Retinal pigment epithelial cell (primary cell): ENCODE results near the gene MYH2.

Source experiments
- DNase-seq: peaks from one replicate; pipeline ENCODE4 v3.0.0-alpha.2; 2010; ENCODE audit warnings: low read depth
- H3K4me3 ChIP-seq: 2 replicates; pipeline ENCODE4 v1.5.1; 2011; ENCODE audit warnings: mild to moderate bottlenecking, low read length, control low read depth, moderate library complexity
- TF ChIP-seq, protein P1 (sequence below): conservative IDR thresholded peaks from 2 replicates; pipeline ENCODE4 v1.5.1; 2011; ENCODE audit warnings: low read depth, low read length, control low read depth, inconsistent platforms

The MYH2 gene

DNA sequence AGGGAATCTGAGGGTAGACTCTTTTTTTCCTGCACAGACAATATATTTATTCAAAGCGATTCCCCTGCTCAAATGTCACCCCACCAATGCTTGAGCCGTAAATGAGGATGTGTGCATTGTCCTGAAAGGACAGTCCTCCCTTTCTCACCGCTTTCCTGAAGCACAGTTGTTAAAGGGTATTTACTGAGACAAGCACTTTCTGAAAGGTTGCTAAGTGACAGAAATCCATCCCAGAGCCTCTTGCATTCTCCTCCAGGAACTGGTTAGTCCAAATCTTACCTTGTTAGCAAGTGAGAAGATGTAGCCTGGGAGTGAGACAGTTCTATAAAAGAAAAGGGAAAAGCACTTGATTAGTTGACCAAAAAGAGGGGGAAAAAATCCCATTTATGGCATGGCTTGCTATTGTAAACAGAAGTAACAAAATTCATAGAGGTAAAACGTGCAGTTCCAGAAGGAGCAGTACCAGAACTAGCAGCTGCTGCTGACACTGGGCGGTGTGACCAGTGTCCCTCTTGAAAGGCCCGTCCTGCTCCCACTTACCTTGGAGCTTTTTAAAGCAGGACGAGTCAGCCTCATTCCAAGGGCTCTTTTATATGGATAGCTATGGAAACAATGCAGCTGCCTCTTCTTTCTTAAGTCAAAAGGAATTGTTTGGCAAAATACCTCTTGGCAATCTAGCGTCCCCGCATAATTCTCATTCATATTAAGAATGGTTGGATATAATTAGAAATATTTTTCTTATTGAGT, at the start of gene MYH2:
Gene MYH2, minus strand, starts transcription at position 563 of the 747 bp plus-strand sequence. CDS start 1,738 bp downstream, outside the sequence.
- no peak within 1 kb of the TSS for H3K4me3 ChIP-seq
- TF ChIP-seq, protein P1, sequence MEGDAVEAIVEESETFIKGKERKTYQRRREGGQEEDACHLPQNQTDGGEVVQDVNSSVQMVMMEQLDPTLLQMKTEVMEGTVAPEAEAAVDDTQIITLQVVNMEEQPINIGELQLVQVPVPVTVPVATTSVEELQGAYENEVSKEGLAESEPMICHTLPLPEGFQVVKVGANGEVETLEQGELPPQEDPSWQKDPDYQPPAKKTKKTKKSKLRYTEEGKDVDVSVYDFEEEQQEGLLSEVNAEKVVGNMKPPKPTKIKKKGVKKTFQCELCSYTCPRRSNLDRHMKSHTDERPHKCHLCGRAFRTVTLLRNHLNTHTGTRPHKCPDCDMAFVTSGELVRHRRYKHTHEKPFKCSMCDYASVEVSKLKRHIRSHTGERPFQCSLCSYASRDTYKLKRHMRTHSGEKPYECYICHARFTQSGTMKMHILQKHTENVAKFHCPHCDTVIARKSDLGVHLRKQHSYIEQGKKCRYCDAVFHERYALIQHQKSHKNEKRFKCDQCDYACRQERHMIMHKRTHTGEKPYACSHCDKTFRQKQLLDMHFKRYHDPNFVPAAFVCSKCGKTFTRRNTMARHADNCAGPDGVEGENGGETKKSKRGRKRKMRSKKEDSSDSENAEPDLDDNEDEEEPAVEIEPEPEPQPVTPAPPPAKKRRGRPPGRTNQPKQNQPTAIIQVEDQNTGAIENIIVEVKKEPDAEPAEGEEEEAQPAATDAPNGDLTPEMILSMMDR = no peak
- DNase-seq = no peak

DNA sequence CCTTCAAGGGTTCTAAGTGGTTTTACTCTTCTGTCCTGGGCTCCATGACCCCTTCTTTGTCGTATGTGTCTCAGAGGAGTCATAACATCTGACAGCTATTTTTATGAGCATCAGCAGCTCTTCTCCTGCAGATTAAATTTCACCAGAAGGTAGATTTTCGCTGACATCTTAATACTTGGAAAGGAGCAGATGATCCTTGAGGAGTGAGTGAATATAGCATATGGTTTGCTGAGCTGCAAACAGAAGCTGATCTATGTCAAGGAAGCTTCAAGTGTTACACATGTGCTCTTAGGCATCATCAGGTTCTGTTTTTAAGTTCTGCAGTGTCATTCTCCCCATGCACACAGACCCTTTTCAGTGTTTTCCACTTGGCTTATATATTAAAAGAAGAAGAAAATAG, 49.2 kb upstream of the MYH2 start:
- TF ChIP-seq, protein P1 = no peak
- no peak for DNase-seq

DNA sequence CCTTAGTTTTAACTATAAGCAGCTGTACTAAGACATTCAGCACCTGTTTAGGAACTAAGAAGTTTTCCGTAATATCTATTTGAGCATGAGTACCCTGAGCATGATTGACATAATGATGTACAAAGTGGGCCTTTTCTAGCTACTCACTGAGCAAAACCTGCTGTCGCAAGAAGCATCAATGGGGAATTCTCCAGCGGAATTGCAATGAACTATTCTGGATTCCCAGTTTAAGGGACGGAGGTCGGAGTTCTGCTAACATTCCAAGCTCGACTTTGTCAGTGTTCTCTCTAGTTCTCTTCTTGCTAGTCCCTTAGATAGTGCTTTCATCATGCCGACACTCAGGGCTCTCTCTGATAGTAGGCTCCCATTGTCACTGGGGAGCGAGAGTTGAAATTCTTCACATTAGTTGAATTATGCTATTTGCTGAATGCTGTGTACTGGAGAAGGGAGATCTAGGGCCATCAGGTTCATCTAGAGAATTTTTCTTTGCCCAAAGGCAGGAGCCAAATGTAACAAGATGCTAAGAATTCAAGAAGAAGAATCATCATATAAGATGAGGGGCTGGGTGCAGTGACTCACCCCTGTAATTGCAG, 40.2 kb upstream of the MYH2 start:
- TF ChIP-seq, protein P1 = no peak
- no peak overlapping the region for H3K4me3 ChIP-seq
- DNase-seq = no peak

More for the DNA sequence above, 49.2 kb upstream of the MYH2 start:
- H3K4me3 ChIP-seq = no peak overlapping the region

DNA sequence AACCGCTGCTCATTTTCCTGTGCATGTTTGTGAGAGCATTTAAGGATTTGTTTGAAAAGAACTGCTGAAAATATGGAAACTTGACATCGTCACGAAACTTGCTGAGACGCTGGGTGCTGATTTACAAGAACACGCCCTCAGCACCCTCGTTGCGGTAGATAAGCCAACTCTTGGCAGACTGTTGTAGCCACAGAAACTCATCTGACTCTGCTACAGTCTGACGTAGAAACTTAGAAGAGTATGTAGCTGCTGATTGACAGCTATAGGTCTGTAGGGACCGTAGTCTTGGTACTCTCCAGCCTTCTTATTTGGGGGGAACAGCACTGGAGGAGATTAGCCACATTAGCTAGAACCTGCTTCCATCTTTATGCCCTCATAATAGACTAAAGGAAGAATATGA, 36.1 kb upstream of the MYH2 start:
- H3K4me3 ChIP-seq = no peak overlapping the region
- no peak for DNase-seq
- TF ChIP-seq, protein P1 = no peak

DNA sequence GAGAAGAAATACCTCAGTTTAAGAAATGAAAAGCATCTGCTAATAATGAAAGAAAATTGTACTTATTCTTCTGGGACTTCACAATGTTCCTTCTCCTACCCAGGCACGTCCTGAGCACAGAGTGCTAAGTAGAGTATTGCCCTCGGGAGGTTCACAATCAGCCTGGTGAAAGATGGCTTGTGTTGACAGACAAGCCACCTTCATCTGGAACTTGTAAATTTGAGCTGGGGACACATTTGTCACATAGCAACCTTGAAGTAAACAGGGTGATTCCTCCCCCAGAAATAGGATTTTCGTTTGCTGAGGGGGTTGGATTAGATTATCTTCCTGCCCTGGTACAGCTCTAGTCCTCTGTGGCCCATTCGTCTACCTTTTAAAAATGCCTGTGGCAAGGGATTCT, 34.4 kb upstream of the MYH2 start:
- TF ChIP-seq, protein P1 = no peak
- no peak overlapping the region for H3K4me3 ChIP-seq
- no peak for DNase-seq

DNA sequence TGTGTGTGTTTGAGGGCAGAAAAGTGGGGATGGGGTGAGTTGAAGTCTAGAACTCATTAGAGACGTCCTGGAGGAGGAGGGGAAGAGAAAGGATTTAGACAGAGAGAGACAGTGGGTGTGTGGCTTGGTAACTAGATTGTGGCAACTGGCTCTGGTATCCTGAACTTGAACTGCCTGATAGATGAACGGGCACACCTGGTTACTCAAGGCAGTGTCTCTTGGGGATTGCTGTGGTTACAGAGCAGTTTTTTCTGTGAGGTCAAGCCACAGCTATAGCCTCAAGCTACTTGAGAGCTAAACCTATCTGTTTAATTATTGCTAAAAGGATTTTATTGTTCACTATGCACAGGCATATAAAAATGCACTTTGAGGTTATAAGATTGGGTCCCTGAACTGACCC, 29.8 kb upstream of the MYH2 start:
- TF ChIP-seq, protein P1 = no peak
- no peak overlapping the region for H3K4me3 ChIP-seq
- no peak for DNase-seq

DNA sequence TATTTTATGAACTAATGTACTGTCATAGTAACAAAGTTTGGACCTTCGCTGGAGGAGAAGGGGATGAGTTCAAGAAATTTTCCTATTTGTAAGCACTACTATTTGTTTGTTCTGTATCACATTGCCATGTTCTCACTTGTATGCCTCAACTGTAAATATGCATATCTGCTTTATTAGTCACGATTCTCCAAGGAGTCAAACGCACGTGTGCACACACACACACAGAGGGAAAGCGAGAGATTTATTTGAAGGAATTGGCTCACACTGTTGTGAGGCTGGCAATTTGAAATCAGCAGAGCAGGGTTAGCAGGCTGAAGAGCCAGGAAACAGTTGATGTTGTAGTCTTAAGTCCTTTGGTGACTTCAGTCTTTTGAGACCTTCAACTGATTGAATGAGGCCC, 24.9 kb upstream of the MYH2 start:
- TF ChIP-seq, protein P1 = no peak
- H3K4me3 ChIP-seq = no peak overlapping the region
- no peak for DNase-seq
